ENCODE measurements around the gene COL6A2.

DNA sequence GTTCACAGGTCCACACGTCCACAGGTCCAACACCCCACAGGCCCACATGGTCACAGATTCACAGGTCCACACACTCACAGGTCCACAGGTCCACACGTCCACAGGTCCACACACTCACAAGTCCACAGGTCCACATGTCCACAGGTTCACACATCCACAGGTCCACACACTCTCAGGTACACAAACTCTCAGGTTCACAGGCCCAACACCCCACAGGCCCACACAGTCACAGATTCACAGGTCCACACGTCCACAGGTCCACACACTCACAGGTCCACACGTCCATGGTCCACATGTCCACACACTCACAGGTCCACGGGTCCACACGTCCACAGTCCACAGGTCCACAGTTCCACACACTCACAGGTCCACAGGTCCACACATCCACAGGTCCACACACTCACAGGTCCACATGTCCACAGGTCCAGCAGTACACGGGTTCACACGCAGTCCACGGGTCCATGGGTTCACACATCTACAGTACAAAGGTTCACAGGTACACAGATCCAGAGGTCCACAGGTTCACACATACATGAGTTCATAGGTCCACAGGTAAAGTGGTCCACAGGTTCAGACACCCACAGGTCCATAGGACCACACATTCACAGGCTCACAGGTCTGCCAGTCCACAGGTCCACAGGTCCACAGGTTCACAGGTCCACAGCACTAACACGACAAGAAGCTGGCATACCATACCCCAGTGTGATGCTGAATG lies 39.3 kb upstream of the COL6A2 start:
- no peak for TF ChIP-seq POLR2A (IDR thresholded peaks at IDR 0.05; ENCODE audit: borderline replicate concordance, extremely low read depth, insufficient read depth, insufficient read length)
- no peak for TF ChIP-seq CTCF (IDR thresholded peaks at IDR 0.05 in 2 of 3, conservative IDR thresholded peaks at IDR 0.05 in 1 of 3; ENCODE audit: borderline replicate concordance in 1 of 3, insufficient read depth in 1 of 3, low read depth in 2 of 3, low read length in 2 of 3)
- TF ChIP-seq MAX (IDR thresholded peaks at IDR 0.05): no peak
- no peak for TF ChIP-seq RAD21 (IDR thresholded peaks at IDR 0.05; ENCODE audit: low read depth)
- TF ChIP-seq EZH2 (IDR thresholded peaks at IDR 0.05): no peak
- no peak for TF ChIP-seq POLR2AphosphoS5 (IDR thresholded peaks at IDR 0.05; ENCODE audit: low read depth, low read length)

Data from HCT116 (cell line).